ENCODE measurements around the gene ZC2HC1B.

DNA sequence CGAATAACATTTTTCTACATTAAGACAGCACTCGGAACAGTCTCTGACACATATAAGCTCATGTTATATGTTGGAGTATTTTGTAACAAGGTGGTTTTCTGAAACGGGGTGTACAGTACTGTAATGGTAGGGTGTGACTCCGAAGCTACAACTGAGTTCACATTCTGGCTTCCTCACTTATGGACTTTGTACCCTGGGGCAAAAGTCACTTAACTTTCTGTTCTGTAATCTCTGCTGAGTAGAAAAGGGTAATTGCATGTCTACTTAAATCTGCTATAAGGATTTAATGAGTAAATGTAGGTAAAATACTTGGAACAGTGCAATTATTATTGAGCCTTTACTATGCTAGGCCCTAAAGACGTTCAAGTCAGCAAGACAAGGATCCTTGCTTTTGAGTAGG lies 25.9 kb upstream of the ZC2HC1B start:
- TF ChIP-seq MAFF (IDR thresholded peaks at IDR 0.05; ENCODE audit: low read length) (no peak), EZH2 (IDR thresholded peaks at IDR 0.05; ENCODE audit: borderline replicate concordance, low read depth, low read length) (no peak)
- TF ChIP-seq, protein P1, sequence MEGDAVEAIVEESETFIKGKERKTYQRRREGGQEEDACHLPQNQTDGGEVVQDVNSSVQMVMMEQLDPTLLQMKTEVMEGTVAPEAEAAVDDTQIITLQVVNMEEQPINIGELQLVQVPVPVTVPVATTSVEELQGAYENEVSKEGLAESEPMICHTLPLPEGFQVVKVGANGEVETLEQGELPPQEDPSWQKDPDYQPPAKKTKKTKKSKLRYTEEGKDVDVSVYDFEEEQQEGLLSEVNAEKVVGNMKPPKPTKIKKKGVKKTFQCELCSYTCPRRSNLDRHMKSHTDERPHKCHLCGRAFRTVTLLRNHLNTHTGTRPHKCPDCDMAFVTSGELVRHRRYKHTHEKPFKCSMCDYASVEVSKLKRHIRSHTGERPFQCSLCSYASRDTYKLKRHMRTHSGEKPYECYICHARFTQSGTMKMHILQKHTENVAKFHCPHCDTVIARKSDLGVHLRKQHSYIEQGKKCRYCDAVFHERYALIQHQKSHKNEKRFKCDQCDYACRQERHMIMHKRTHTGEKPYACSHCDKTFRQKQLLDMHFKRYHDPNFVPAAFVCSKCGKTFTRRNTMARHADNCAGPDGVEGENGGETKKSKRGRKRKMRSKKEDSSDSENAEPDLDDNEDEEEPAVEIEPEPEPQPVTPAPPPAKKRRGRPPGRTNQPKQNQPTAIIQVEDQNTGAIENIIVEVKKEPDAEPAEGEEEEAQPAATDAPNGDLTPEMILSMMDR (IDR thresholded peaks at IDR 0.05 in 2 of 3, conservative IDR thresholded peaks at IDR 0.05 in 1 of 3; ENCODE audit: insufficient read depth in 2 of 3, low read depth in 1 of 3, low read length in 3 of 3): no peak

Measured in K562 (cell line).